Measurements from ENCODE around the gene SH3TC2.

SH3TC2 gene

DNA sequence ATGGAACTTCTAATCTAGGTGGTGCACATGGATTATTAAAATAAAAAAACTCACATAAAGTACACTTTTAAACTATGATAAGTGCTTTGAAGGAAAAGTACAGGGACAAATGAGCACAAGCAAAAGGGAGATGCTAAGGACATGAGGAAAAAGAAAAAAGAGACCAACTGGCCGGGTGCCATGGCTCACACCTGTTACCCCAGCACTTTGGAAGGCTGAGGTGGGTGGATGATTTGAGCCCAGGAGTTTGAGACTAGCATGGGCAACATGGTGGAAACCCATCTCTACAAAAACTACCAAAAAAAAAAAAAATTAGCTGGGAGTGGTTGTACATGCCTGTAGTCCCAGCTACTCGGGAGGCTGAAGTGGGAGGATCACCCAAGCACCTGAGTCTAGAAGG lies 67.1 kb downstream of the SH3TC2 start:
- no peak for TF ChIP-seq ZNF274 (IDR thresholded peaks at IDR 0.05; ENCODE audit: low read depth, low read length)
- TF ChIP-seq SUZ12 (IDR thresholded peaks at IDR 0.05; ENCODE audit: extremely low read depth, insufficient read depth, insufficient read length): no peak
- TF ChIP-seq YY1 (IDR thresholded peaks at IDR 0.05; ENCODE audit: insufficient read depth, insufficient read length): no peak
- DNase-seq (ENCODE audit: low read depth, low spot score): no peak
- Histone ChIP-seq H3K27me3 (ENCODE audit: insufficient read depth, insufficient read length) (no peaks in the 10 kb centered on the region), H3K9ac (ENCODE audit: insufficient read length, low read depth) (no peak overlapping the region), H3K4me1 (ENCODE audit: insufficient read depth, insufficient read length) (no peaks in the 10 kb centered on the region), H3K9me3 (ENCODE audit: insufficient read depth, low read length) (no peaks in the 10 kb centered on the region), H3K36me3 (ENCODE audit: insufficient read depth, insufficient read length, low read length) (no peaks in the 10 kb centered on the region), H3K4me3 (ENCODE audit: insufficient read length, low read depth) (no peak overlapping the region)

DNA sequence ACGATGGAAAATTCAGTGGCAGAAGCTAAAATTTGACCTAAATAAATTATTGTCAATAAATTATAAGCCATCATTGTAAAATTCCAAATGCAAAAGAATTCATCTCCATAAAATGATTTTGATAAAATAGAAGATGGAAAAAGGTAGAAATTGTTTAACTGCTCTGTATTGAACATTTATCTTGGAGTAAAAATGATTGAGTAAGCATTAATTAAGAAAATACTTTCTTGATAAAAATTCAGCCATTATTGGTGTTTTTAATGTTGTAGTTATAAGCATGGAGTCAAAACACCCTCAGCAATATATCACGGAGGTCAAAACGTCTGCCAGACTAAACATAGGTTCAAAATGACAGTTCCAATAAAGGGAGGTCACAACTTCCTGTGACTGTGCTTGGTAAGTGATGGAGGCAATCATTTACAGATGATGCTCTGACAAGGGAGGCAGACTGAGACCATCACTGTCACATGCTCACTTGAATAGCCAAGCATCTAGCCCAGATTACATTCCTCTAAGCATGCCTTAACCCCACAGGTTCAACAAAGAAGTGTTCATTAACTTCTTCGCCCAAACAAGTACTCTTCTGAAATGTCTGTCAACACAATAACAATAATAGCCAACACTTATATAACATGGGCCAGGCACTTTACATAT lies 69.5 kb downstream of the SH3TC2 start:
- no peaks in the 10 kb centered on the region for H3K9me3 ChIP-seq (ENCODE audit: insufficient read depth, low read length)
- H3K9ac ChIP-seq (ENCODE audit: insufficient read length, low read depth): no peak overlapping the region
- no peaks in the 10 kb centered on the region for H3K36me3 ChIP-seq (ENCODE audit: insufficient read depth, insufficient read length, low read length)
- no peak for DNase-seq (ENCODE audit: low read depth, low spot score)
- no peaks in the 10 kb centered on the region for H3K4me1 ChIP-seq (ENCODE audit: insufficient read depth, insufficient read length)
- no peaks in the 10 kb centered on the region for H3K27me3 ChIP-seq (ENCODE audit: insufficient read depth, insufficient read length)
- no peak overlapping the region for H3K4me3 ChIP-seq (ENCODE audit: insufficient read length, low read depth)
- TF ChIP-seq YY1 (IDR thresholded peaks at IDR 0.05; ENCODE audit: insufficient read depth, insufficient read length) (no peak), ZNF274 (IDR thresholded peaks at IDR 0.05; ENCODE audit: low read depth, low read length) (no peak), SUZ12 (IDR thresholded peaks at IDR 0.05; ENCODE audit: extremely low read depth, insufficient read depth, insufficient read length) (no peak)

DNA sequence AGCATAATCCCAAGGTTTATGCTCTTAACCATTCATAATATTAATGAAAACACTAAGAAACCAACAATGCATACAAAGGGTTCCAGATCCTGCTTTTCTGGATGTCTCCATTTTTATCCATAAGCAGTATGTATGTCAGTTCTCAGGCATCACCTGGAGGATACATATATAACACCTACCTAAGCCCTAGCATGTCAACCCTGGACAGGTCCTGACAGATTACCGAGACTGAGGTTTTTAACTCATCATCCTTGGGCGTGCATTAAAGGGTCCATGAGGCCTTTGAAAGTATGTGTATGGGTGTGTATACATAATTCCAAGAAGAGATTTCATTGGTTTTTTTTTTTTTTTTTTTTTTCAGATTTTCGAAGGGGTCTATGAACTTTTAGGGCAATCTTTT lies 70.6 kb downstream of the SH3TC2 start:
- Histone ChIP-seq H3K36me3 (ENCODE audit: insufficient read depth, insufficient read length, low read length) (no peaks in the 10 kb centered on the region), H3K9me3 (ENCODE audit: insufficient read depth, low read length) (no peaks in the 10 kb centered on the region), H3K9ac (ENCODE audit: insufficient read length, low read depth) (no peak overlapping the region), H3K4me3 (ENCODE audit: insufficient read length, low read depth) (no peak overlapping the region), H3K27me3 (ENCODE audit: insufficient read depth, insufficient read length) (no peaks in the 10 kb centered on the region), H3K4me1 (ENCODE audit: insufficient read depth, insufficient read length) (no peaks in the 10 kb centered on the region)
- no peak for DNase-seq (ENCODE audit: low read depth, low spot score)
- TF ChIP-seq SUZ12 (IDR thresholded peaks at IDR 0.05; ENCODE audit: extremely low read depth, insufficient read depth, insufficient read length) (no peak), ZNF274 (IDR thresholded peaks at IDR 0.05; ENCODE audit: low read depth, low read length) (no peak), YY1 (IDR thresholded peaks at IDR 0.05; ENCODE audit: insufficient read depth, insufficient read length) (no peak)

DNA sequence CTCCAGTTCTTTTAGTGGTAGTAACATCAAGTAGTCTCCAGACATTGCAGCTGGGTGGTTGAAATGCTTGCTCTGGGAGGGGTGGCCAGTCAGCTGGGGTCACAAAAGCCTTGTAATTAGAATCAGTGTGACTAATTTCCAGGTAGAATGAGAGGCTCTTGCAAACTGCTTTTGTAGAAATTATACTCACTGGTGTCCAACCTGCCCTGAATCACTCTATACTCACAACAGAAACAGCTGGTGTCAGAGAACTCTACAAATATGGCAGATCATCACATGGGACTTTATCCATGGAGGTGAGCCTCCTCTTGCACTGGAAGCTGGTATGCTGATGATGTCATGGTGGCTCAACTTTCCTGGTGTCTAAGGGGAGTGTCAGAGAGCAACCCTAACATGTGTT lies 71.3 kb downstream of the SH3TC2 start:
- Histone ChIP-seq H3K4me1 (ENCODE audit: insufficient read depth, insufficient read length) (no peaks in the 10 kb centered on the region), H3K9ac (ENCODE audit: insufficient read length, low read depth) (no peak overlapping the region), H3K27me3 (ENCODE audit: insufficient read depth, insufficient read length) (no peaks in the 10 kb centered on the region), H3K4me3 (ENCODE audit: insufficient read length, low read depth) (no peak overlapping the region), H3K36me3 (ENCODE audit: insufficient read depth, insufficient read length, low read length) (no peaks in the 10 kb centered on the region), H3K9me3 (ENCODE audit: insufficient read depth, low read length) (no peaks in the 10 kb centered on the region)
- TF ChIP-seq YY1 (IDR thresholded peaks at IDR 0.05; ENCODE audit: insufficient read depth, insufficient read length) (no peak), ZNF274 (IDR thresholded peaks at IDR 0.05; ENCODE audit: low read depth, low read length) (no peak), SUZ12 (IDR thresholded peaks at IDR 0.05; ENCODE audit: extremely low read depth, insufficient read depth, insufficient read length) (no peak)
- DNase-seq (ENCODE audit: low read depth, low spot score): no peak

DNA sequence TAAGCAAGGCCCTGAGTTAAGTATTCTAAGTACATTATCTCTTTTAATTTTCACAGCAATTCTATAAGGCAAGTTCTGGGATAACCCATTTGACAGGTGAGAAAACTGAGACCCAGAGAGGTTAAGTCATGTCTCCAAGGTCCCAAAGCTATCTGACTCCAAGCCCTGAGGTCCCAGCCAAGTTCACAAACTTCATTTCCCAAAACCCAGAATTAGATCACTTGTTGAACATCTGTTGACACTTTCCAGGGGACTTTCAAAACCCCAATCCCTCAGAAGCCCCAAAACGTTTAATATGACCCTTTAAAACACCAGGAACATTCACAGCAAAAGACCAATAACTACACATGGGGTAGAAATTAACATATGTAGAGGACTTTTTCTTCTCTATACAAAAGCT lies 72.0 kb downstream of the SH3TC2 start:
- DNase-seq (ENCODE audit: low read depth, low spot score): no peak
- no peaks in the 10 kb centered on the region for H3K4me1 ChIP-seq (ENCODE audit: insufficient read depth, insufficient read length)
- no peaks in the 10 kb centered on the region for H3K27me3 ChIP-seq (ENCODE audit: insufficient read depth, insufficient read length)
- H3K4me3 ChIP-seq (ENCODE audit: insufficient read length, low read depth): no peak overlapping the region
- TF ChIP-seq SUZ12 (IDR thresholded peaks at IDR 0.05; ENCODE audit: extremely low read depth, insufficient read depth, insufficient read length) (no peak), YY1 (IDR thresholded peaks at IDR 0.05; ENCODE audit: insufficient read depth, insufficient read length) (no peak), ZNF274 (IDR thresholded peaks at IDR 0.05; ENCODE audit: low read depth, low read length) (no peak)
- no peaks in the 10 kb centered on the region for H3K36me3 ChIP-seq (ENCODE audit: insufficient read depth, insufficient read length, low read length)
- H3K9me3 ChIP-seq (ENCODE audit: insufficient read depth, low read length): no peaks in the 10 kb centered on the region
- H3K9ac ChIP-seq (ENCODE audit: insufficient read length, low read depth): no peak overlapping the region

DNA sequence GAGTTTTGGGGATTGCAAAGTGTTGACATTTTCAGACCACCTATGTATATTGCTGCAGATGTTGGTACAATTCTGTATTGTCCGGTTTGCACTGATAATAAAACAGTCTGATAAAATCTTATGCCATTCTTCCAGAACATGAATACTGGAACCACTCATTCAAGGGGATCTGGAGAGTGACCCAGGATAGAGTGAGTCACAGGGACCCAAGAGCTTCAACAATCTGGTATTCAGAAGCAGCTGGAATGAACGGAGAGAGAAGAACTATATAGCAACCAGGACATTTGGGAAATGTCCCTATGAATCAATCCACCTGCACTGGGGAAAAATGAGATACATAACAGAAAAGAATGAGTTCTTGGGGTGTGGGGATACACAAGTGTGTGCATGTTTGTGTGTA lies 73.3 kb downstream of the SH3TC2 start:
- Histone ChIP-seq H3K36me3 (ENCODE audit: insufficient read depth, insufficient read length, low read length) (no peaks in the 10 kb centered on the region), H3K9me3 (ENCODE audit: insufficient read depth, low read length) (no peaks in the 10 kb centered on the region), H3K27me3 (ENCODE audit: insufficient read depth, insufficient read length) (no peaks in the 10 kb centered on the region), H3K4me3 (ENCODE audit: insufficient read length, low read depth) (no peak overlapping the region), H3K9ac (ENCODE audit: insufficient read length, low read depth) (no peak overlapping the region), H3K4me1 (ENCODE audit: insufficient read depth, insufficient read length) (no peaks in the 10 kb centered on the region)
- DNase-seq (ENCODE audit: low read depth, low spot score): no peak
- no peak for TF ChIP-seq SUZ12 (IDR thresholded peaks at IDR 0.05; ENCODE audit: extremely low read depth, insufficient read depth, insufficient read length)
- TF ChIP-seq ZNF274 (IDR thresholded peaks at IDR 0.05; ENCODE audit: low read depth, low read length): no peak
- no peak for TF ChIP-seq YY1 (IDR thresholded peaks at IDR 0.05; ENCODE audit: insufficient read depth, insufficient read length)

DNA sequence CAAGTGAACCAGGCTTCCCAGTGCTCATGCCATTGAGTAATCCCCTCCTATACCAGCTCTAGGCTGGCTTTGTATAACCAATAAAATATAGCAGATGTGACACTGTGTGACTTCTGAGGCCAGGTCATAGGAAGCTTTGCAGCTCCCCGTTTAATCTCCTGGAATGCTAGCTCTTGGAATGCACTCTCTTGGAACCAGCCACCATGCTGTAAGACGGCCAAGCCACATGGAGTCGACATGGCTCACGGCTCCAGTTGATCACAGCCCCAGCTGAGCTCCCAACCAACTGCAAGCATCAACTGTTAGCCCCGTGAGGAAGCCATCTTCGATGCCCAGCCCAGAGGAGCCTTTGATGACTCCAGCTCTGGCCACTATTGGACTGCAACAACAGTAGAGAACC lies 74.5 kb downstream of the SH3TC2 start:
- Histone ChIP-seq H3K9me3 (ENCODE audit: insufficient read depth, low read length) (no peaks in the 10 kb centered on the region), H3K9ac (ENCODE audit: insufficient read length, low read depth) (no peak overlapping the region), H3K36me3 (ENCODE audit: insufficient read depth, insufficient read length, low read length) (no peaks in the 10 kb centered on the region), H3K4me1 (ENCODE audit: insufficient read depth, insufficient read length) (no peaks in the 10 kb centered on the region), H3K27me3 (ENCODE audit: insufficient read depth, insufficient read length) (no peaks in the 10 kb centered on the region), H3K4me3 (ENCODE audit: insufficient read length, low read depth) (no peak overlapping the region)
- TF ChIP-seq SUZ12 (IDR thresholded peaks at IDR 0.05; ENCODE audit: extremely low read depth, insufficient read depth, insufficient read length) (no peak), ZNF274 (IDR thresholded peaks at IDR 0.05; ENCODE audit: low read depth, low read length) (no peak), YY1 (IDR thresholded peaks at IDR 0.05; ENCODE audit: insufficient read depth, insufficient read length) (no peak)
- no peak for DNase-seq (ENCODE audit: low read depth, low spot score)

Data from NT2/D1 (cell line).